Gastrocnemius medialis (tissue), 4 donors: ENCODE data around the gene PGLYRP2.

Experiments
- POLR2A ChIP-seq, 2 donors: fragments of 450-650 bp; IDR thresholded peaks; one replicate each; pipeline ENCODE4 v1.6.1; 2017; ENCODE audit warnings: antibody characterized with exemption in 2 of 2, mild to moderate bottlenecking in 2 of 2, moderate library complexity in 2 of 2
- TF ChIP-seq, protein P1 (sequence below), 5 experiments: fragments of 450-650 bp in 3 of 5; fragments of 200-600 bp in 2 of 5; sonication (generic) in 2 of 5; IDR thresholded peaks in 4 of 5; conservative IDR thresholded peaks in 1 of 5; 1 replicate in 4 of 5; 2 replicates in 1 of 5; pipeline ENCODE4 v1.5.1; 2016 to 2019; ENCODE audit warnings: antibody characterized with exemption in 5 of 5, mild to moderate bottlenecking in 3 of 5, moderate library complexity in 3 of 5

DNA sequence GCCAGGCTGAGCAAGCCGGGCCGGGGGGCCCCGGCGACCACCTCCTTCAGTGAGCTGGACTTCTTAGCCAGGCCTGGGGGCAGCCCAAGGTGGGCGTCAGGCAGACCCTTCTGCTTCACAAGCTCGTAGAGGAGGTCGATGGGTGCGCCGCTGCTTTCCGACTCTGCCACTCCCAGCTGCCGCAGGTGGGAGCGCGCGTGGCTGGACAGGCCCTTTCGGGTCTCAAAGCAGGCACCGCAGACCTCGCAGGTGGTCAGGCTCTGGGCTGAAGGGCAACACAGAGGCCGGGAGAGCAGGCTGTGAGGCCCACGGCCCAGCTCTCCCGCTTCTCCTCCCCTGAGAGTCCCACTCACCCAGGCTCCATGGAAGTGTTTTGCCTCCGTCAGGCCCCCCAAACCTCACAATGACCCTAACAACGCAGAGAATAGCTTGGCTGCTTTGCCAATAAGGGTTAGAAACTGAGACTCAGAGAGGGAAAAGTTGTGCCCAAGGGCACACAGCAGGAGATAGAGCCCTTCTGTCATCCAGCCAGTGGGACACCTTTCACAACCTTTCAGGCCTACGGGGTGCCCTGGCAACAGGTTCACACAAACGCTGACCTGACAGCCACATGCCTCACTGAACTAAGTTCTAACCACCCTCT is 49.4 kb downstream of the PGLYRP2 start:
- TF ChIP-seq, protein P1, sequence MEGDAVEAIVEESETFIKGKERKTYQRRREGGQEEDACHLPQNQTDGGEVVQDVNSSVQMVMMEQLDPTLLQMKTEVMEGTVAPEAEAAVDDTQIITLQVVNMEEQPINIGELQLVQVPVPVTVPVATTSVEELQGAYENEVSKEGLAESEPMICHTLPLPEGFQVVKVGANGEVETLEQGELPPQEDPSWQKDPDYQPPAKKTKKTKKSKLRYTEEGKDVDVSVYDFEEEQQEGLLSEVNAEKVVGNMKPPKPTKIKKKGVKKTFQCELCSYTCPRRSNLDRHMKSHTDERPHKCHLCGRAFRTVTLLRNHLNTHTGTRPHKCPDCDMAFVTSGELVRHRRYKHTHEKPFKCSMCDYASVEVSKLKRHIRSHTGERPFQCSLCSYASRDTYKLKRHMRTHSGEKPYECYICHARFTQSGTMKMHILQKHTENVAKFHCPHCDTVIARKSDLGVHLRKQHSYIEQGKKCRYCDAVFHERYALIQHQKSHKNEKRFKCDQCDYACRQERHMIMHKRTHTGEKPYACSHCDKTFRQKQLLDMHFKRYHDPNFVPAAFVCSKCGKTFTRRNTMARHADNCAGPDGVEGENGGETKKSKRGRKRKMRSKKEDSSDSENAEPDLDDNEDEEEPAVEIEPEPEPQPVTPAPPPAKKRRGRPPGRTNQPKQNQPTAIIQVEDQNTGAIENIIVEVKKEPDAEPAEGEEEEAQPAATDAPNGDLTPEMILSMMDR (IDR thresholded peaks at IDR 0.05 in 4 of 5, conservative IDR thresholded peaks at IDR 0.05 in 1 of 5): no peak
- no peak for TF ChIP-seq POLR2A (IDR thresholded peaks at IDR 0.05)
